ENCODE measurements around the gene POLR2F. TPM values are rescaled to one million over a fixed set of nuclear protein-coding genes. Genes with fewer than 3 reads are reported as not detected.

The POLR2F gene
- total RNA-seq, 1 experiment from 2014 or later = 116 TPM

- CTCF ChIA-PET = no interaction called here
- H3K4me1 Mint-ChIP-seq (ENCODE audit: low read depth, unreplicated experiment) = peaks cover 5% of the 10 kb centered on the region
- no peak overlapping the region for H3K4me3 ChIP-seq (ENCODE audit: low read depth, low read length)
- no peaks in the 10 kb centered on the region for H3K36me3 ChIP-seq (ENCODE audit: control insufficient read depth, insufficient read depth, low read length)
- no peaks in the 10 kb centered on the region for H3K4me1 ChIP-seq
- no peaks in the 10 kb centered on the region for H3K36me3 Mint-ChIP-seq (ENCODE audit: insufficient read depth, unreplicated experiment)
- no peaks in the 10 kb centered on the region for H3K9me3 ChIP-seq
- no peak overlapping the region for H3K27ac Mint-ChIP-seq (ENCODE audit: unreplicated experiment)
- no peak for DNase-seq
- intact Hi-C loops (cut with micrococcal nuclease; ENCODE audit: unreplicated experiment) = no loop called here
- no peak overlapping the region for H3K4me3 Mint-ChIP-seq (ENCODE audit: unreplicated experiment)
- no peaks in the 10 kb centered on the region for H3K27me3 Mint-ChIP-seq (ENCODE audit: insufficient read depth, unreplicated experiment)
- H3K9me3 Mint-ChIP-seq (ENCODE audit: unreplicated experiment) = no peaks in the 10 kb centered on the region
- no peak for TF ChIP-seq CTCF (IDR thresholded peaks at IDR 0.05; ENCODE audit: insufficient read depth in 1 of 2, low read depth in 1 of 2, low read length in 1 of 2, severe bottlenecking in 1 of 2, unreplicated experiment in 1 of 2)
- H3K27me3 ChIP-seq (replicated peaks; ENCODE audit: control insufficient read depth, insufficient read depth, low read length) = no peaks in the 10 kb centered on the region
- POLR2A ChIA-PET = no interaction called here
- no TSS peak for BruUV-seq (replicated peaks)
These were observed 45.0 kb downstream of the POLR2F start for GRCh38 chr22:37998543-37998942.

DNA sequence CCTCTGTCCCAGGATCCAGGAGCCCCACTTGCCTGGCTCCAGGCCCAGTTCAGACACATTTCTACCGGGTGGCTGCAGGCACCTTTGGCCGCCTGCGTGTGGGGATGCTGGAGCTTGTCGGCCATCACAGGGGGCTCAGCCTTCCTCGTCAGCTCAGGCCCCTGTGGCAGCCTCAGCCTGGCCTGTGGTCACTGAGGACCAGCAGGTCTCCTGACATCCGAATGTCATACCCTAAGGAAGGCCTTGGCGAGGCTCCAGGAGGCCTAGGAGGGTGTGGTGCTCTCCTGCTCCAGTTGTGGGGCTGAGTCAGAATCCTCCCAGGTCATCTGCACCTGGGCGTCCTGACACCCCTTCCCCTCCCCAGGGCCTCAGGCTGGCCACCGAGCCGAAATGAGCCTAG lies 45.7 kb downstream of the POLR2F start:
- TF ChIP-seq CTCF (IDR thresholded peaks at IDR 0.05; ENCODE audit: insufficient read depth in 1 of 2, low read depth in 1 of 2, low read length in 1 of 2, severe bottlenecking in 1 of 2, unreplicated experiment in 1 of 2) = no peak
- H3K4me3 Mint-ChIP-seq (ENCODE audit: unreplicated experiment) = no peak overlapping the region

DNA sequence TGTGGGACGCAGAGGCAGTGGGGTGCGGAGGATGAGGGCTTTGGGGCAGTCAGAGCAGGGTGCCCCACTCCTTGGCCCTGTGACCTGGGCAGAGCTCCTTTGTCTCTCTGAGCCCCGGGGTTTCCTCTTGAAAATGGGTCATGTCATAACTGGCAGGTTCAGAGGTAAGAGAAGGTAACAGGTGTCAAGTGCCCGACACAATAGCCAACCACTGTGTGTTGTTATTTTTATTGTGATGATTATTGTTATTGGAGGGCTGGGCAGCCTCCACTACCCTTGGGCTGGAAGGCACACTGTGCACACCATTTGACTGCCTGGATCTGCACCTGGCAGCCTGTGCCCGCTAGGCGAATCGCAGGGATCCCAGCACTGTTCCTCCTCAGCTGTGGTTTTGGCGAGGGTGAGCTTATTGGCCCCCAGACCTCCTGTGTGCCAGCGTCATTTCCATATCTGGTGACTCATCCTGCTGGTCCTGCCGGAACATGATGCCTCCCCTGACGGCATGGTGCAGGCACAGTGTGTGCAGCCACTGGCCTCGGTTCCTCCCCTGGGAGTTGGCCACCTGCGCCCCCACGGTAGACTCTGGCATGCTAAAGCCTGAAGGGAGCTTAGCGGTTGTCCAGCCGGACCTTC lies 46.3 kb downstream of the POLR2F start:
- ChIA-PET POLR2A (no interaction called here), CTCF (no interaction called here)
- H3K27me3 ChIP-seq (replicated peaks; ENCODE audit: control insufficient read depth, insufficient read depth, low read length) = no peaks in the 10 kb centered on the region
- H3K4me1 ChIP-seq = no peaks in the 10 kb centered on the region
- no peaks in the 10 kb centered on the region for H3K36me3 Mint-ChIP-seq (ENCODE audit: insufficient read depth, unreplicated experiment)
- intact Hi-C loops (cut with micrococcal nuclease; ENCODE audit: unreplicated experiment) = no loop called here
- peaks cover 5% of the 10 kb centered on the region for H3K4me1 Mint-ChIP-seq (ENCODE audit: low read depth, unreplicated experiment)
- H3K4me3 Mint-ChIP-seq (ENCODE audit: unreplicated experiment) = no peak overlapping the region
- H3K4me3 ChIP-seq (ENCODE audit: low read depth, low read length) = no peak overlapping the region
- H3K9me3 ChIP-seq = no peaks in the 10 kb centered on the region
- H3K36me3 ChIP-seq (ENCODE audit: control insufficient read depth, insufficient read depth, low read length) = no peaks in the 10 kb centered on the region
- H3K9me3 Mint-ChIP-seq (ENCODE audit: unreplicated experiment) = no peaks in the 10 kb centered on the region
- no peaks in the 10 kb centered on the region for H3K27me3 Mint-ChIP-seq (ENCODE audit: insufficient read depth, unreplicated experiment)
- no TSS peak for BruUV-seq (replicated peaks)
- no peak overlapping the region for H3K27ac Mint-ChIP-seq (ENCODE audit: unreplicated experiment)
- no peak for TF ChIP-seq CTCF (IDR thresholded peaks at IDR 0.05; ENCODE audit: insufficient read depth in 1 of 2, low read depth in 1 of 2, low read length in 1 of 2, severe bottlenecking in 1 of 2, unreplicated experiment in 1 of 2)
- no peak for DNase-seq

More for the DNA sequence above, 45.7 kb downstream of the POLR2F start:
- Mint-ChIP-seq H3K4me1 (ENCODE audit: low read depth, unreplicated experiment) (peaks cover 5% of the 10 kb centered on the region), H3K9me3 (ENCODE audit: unreplicated experiment) (no peaks in the 10 kb centered on the region), H3K27ac (ENCODE audit: unreplicated experiment) (no peak overlapping the region), H3K27me3 (ENCODE audit: insufficient read depth, unreplicated experiment) (no peaks in the 10 kb centered on the region), H3K36me3 (ENCODE audit: insufficient read depth, unreplicated experiment) (no peaks in the 10 kb centered on the region)
- ChIA-PET CTCF (no interaction called here), POLR2A (no interaction called here)
- BruUV-seq (replicated peaks) = no TSS peak
- Histone ChIP-seq H3K9me3 (no peaks in the 10 kb centered on the region), H3K36me3 (ENCODE audit: control insufficient read depth, insufficient read depth, low read length) (no peaks in the 10 kb centered on the region), H3K27me3 (replicated peaks; ENCODE audit: control insufficient read depth, insufficient read depth, low read length) (no peaks in the 10 kb centered on the region), H3K4me1 (no peaks in the 10 kb centered on the region), H3K4me3 (ENCODE audit: low read depth, low read length) (no peak overlapping the region)
- DNase-seq = no peak
- intact Hi-C loops (cut with micrococcal nuclease; ENCODE audit: unreplicated experiment) = no loop called here

All from Caco-2 (cell line).